ENCODE data around the gene SLC27A5. TPM values are rescaled to one million over a fixed set of nuclear protein-coding genes. Genes with fewer than 3 reads are reported as not detected.

Gene SLC27A5
- total RNA-seq: 3.7 and 4.1 TPM in 2 replicates

GRCh38 chr19:58511353-58512208, at the start of gene SLC27A5:
Gene SLC27A5, minus strand, starts transcription at chr19:58511992. Its CDS starts 37 bp downstream, at chr19:58511955.
- no peak for DNase-seq

- DNase-seq: no peak
Observed at GRCh38 chr19:58560921-58561320, 49.1 kb upstream of the SLC27A5 start.

- no peak for DNase-seq
Observed at GRCh38 chr19:58560007-58560887, 48.5 kb upstream of the SLC27A5 start.

- DNase-seq: peak; percentile 89
Observed at GRCh38 chr19:58559275-58560006, 47.6 kb upstream of the SLC27A5 start.

GRCh38 chr19:58558623-58559274, 47.0 kb upstream of the SLC27A5 start:
- DNase-seq: peak; percentile 99

GRCh38 chr19:58558066-58558622, 46.4 kb upstream of the SLC27A5 start, which contains the start of gene UBE2M:
Gene UBE2M, minus strand, starts transcription at chr19:58558611. Its CDS starts 230 bp downstream, at chr19:58558381.
- peak; percentile 71 for DNase-seq

- no peak for DNase-seq
Observed at GRCh38 chr19:58557221-58558065, 45.7 kb upstream of the SLC27A5 start.

- no peak for DNase-seq
Observed at GRCh38 chr19:58556622-58557220, 44.9 kb upstream of the SLC27A5 start.

- no peak for DNase-seq
Observed at GRCh38 chr19:58555920-58556621, 44.3 kb upstream of the SLC27A5 start.

GRCh38 chr19:58555369-58555885, 43.6 kb upstream of the SLC27A5 start:
- DNase-seq: no peak

- DNase-seq: peak; percentile 98
Observed at GRCh38 chr19:58554494-58555368, 42.9 kb upstream of the SLC27A5 start, which contains the start of gene CHMP2A. Gene CHMP2A, minus strand, starts transcription at chr19:58555105. Its CDS starts 893 bp downstream, at chr19:58554212.

GRCh38 chr19:58553799-58554493, 42.2 kb upstream of the SLC27A5 start:
- DNase-seq: peak; percentile 18

GRCh38 chr19:58552655-58553054, 40.9 kb upstream of the SLC27A5 start:
- no peak for DNase-seq

- DNase-seq: no peak
Observed at GRCh38 chr19:58551577-58552471, 40.0 kb upstream of the SLC27A5 start.

- DNase-seq: no peak
Observed at GRCh38 chr19:58551123-58551497, 39.3 kb upstream of the SLC27A5 start.

- no peak for DNase-seq
Observed at GRCh38 chr19:58550362-58551122, 38.8 kb upstream of the SLC27A5 start.

Measured in dermis blood vessel endothelial cell (primary cell).